ENCODE measurements around the gene SUSD3. TPM values are rescaled to one million over a fixed set of nuclear protein-coding genes. Genes with fewer than 3 reads are reported as not detected.

The SUSD3 gene
- total RNA-seq, 1 donor from 2014 or later, result not detected

GRCh38 chr9:93039976-93040375, 18.5 kb upstream of the SUSD3 start:
- DNase-seq (ENCODE audit: low read depth, low spot score), result no peak
- Mint-ChIP-seq H3K4me3 (no peak overlapping the region), H3K4me1 (no peaks in the 10 kb centered on the region), H3K9me3 (no peaks in the 10 kb centered on the region), H3K27me3 (ENCODE audit: low read depth) (no peaks in the 10 kb centered on the region), H3K27ac (ENCODE audit: unreplicated experiment) (no peak overlapping the region), H3K36me3 (ENCODE audit: low read depth) (no peaks in the 10 kb centered on the region)
- TF ChIP-seq CTCF (conservative IDR thresholded peaks at IDR 0.05), result no peak

GRCh38 chr9:93040409-93040808, 18.1 kb upstream of the SUSD3 start:
- H3K9me3 Mint-ChIP-seq, result no peaks in the 10 kb centered on the region
- H3K36me3 Mint-ChIP-seq (ENCODE audit: low read depth), result no peaks in the 10 kb centered on the region
- H3K4me3 Mint-ChIP-seq, result no peak overlapping the region
- H3K27ac Mint-ChIP-seq (ENCODE audit: unreplicated experiment), result no peak overlapping the region
- H3K4me1 Mint-ChIP-seq, result no peaks in the 10 kb centered on the region
- no peak for TF ChIP-seq CTCF (conservative IDR thresholded peaks at IDR 0.05)
- H3K27me3 Mint-ChIP-seq (ENCODE audit: low read depth), result no peaks in the 10 kb centered on the region
- no peak for DNase-seq (ENCODE audit: low read depth, low spot score)

GRCh38 chr9:93041108-93041802, 17.2 kb upstream of the SUSD3 start:
- no peaks in the 10 kb centered on the region for H3K4me1 Mint-ChIP-seq
- no peaks in the 10 kb centered on the region for H3K27me3 Mint-ChIP-seq (ENCODE audit: low read depth)
- H3K4me3 Mint-ChIP-seq, result no peak overlapping the region
- peak overlapping the region; percentile 75 for H3K27ac Mint-ChIP-seq (ENCODE audit: unreplicated experiment)
- peaks cover 3% of the 10 kb centered on the region for H3K9me3 Mint-ChIP-seq
- DNase-seq (ENCODE audit: low read depth, low spot score), result no peak
- no peak for TF ChIP-seq CTCF (conservative IDR thresholded peaks at IDR 0.05)
- H3K36me3 Mint-ChIP-seq (ENCODE audit: low read depth), result no peaks in the 10 kb centered on the region

- Mint-ChIP-seq H3K9me3 (peaks cover 3% of the 10 kb centered on the region), H3K27ac (ENCODE audit: unreplicated experiment) (no peak overlapping the region), H3K27me3 (ENCODE audit: low read depth) (no peaks in the 10 kb centered on the region), H3K4me1 (no peaks in the 10 kb centered on the region), H3K36me3 (ENCODE audit: low read depth) (no peaks in the 10 kb centered on the region), H3K4me3 (no peak overlapping the region)
- TF ChIP-seq CTCF (conservative IDR thresholded peaks at IDR 0.05), result no peak
- DNase-seq (ENCODE audit: low read depth, low spot score), result no peak
Observed at GRCh38 chr9:93043122-93043521, 15.4 kb upstream of the SUSD3 start.

GRCh38 chr9:93045521-93045920, 13.0 kb upstream of the SUSD3 start:
- Mint-ChIP-seq H3K4me1 (no peaks in the 10 kb centered on the region), H3K4me3 (no peak overlapping the region), H3K27ac (ENCODE audit: unreplicated experiment) (no peak overlapping the region), H3K9me3 (peaks cover 3% of the 10 kb centered on the region), H3K36me3 (ENCODE audit: low read depth) (no peaks in the 10 kb centered on the region), H3K27me3 (ENCODE audit: low read depth) (no peaks in the 10 kb centered on the region)
- DNase-seq (ENCODE audit: low read depth, low spot score), result no peak
- no peak for TF ChIP-seq CTCF (conservative IDR thresholded peaks at IDR 0.05)

Data from neural crest cell (in vitro differentiated cells).